HuH-7.5 (cell line): ENCODE results near the gene ACOT12.

ENCODE experiments used
- DNase-seq: peaks from one replicate; pipeline ENCODE4 v3.0.0; 2011; ENCODE audit warnings: low spot score

The ACOT12 gene

GRCh38 chr5:81288021-81288433, 105.9 kb downstream of the ACOT12 start:
- no peak for DNase-seq

DNA sequence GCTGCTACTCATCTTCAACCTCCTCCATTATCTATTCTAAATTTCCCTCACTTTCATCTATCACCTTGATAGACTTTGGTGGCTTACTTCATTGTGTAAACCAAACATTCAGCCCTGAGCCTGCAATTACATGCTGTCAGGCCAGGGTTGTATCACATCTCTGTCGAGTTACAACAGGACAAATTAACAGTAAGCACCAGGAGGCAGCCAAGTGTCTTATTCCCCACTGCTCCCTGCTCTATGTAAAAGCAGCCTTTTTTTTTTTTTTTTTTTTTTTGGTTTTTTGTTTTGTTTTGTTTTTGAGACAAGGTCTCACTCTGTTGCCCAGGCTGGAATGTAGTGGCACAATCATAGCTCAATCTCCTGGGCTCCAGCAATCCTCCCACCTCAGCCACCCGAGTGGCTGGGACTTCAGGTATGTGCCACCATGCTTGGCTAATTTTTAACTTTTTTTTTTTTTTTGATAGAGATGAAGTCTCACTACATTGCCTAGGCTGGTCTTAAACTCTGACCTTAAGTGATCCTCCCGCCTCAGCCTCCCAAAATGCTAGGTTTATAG, 107.8 kb downstream of the ACOT12 start:
- no peak for DNase-seq

DNA sequence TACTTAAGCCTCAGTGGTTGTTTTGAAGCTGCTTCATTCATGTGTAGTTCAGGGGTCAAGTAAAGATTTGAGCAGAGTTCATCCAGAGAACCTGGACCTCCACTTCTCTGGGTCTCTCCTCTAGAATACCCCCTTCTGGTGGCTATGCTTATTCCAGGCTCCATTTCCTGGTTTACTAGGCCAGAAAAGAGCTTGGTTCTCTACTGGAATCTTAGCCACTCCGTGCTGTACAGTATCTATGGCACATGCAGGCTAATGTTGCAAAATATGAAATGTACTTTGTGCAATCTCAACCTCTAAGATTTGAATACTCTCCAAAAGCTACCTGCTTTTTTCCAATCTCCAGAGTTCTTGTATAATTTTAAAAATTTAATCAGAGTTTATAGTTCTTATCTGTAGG, 110.0 kb downstream of the ACOT12 start:
- DNase-seq = no peak
